Tibial nerve (tissue), 4 donors: ENCODE data around the gene MAGEB3. TPM values are rescaled to one million over a fixed set of nuclear protein-coding genes. Genes with fewer than 3 reads are reported as not detected.

Experiments used
- DNase-seq, 2 donors: peaks; one replicate each; pipeline ENCODE4 v3.0.0-alpha.2; 2019; ENCODE audit warnings: low spot score in 2 of 2
- H3K27ac ChIP-seq, 4 donors: fragments of 200-600 bp; sonication (generic) in 3 of 4; one replicate each; pipeline ENCODE4 v1.5.1; 2017 to 2019; ENCODE audit warnings: mild to moderate bottlenecking in 1 of 4
- H3K27me3 ChIP-seq, 2 donors: fragments of 200-600 bp; sonication (generic) in 1 of 2; one replicate each; pipeline versions ENCODE4 v1.5.1 to v1.6.0; 2017 to 2019
- H3K36me3 ChIP-seq, 3 donors: fragments of 200-600 bp; sonication (generic); one replicate each; pipeline ENCODE4 v1.5.1; 2018 to 2019
- H3K4me1 ChIP-seq, 4 donors: fragments of 200-600 bp; sonication (generic) in 3 of 4; one replicate each; pipeline ENCODE4 v1.5.1; 2017 to 2019
- H3K4me3 ChIP-seq, 4 donors: fragments of 200-600 bp; sonication (generic) in 3 of 4; one replicate each; pipeline ENCODE4 v1.5.1; 2017 to 2019; ENCODE audit warnings: mild to moderate bottlenecking in 1 of 4, moderate library complexity in 1 of 4
- H3K9me3 ChIP-seq, 4 donors: fragments of 200-600 bp; sonication (generic) in 3 of 4; one replicate each; pipeline ENCODE4 v1.5.1; 2017 to 2019
- CTCF ChIP-seq, 5 experiments: fragments of 200-600 bp in 3 of 5; fragments of 450-650 bp in 2 of 5; sonication (generic) in 3 of 5; IDR thresholded peaks; one replicate each; pipeline ENCODE4 v1.5.1; 2016 to 2019; ENCODE audit warnings: antibody characterized with exemption in 5 of 5, mild to moderate bottlenecking in 3 of 5, moderate library complexity in 2 of 5
- EP300 ChIP-seq, 2 donors: sonication (generic); formaldehyde crosslinking; IDR thresholded peaks; one replicate each; pipeline ENCODE4 v1.6.1; 2017; ENCODE audit warnings: antibody characterized with exemption in 2 of 2, mild to moderate bottlenecking in 1 of 2
- POLR2A ChIP-seq, 2 donors: fragments of 450-650 bp; IDR thresholded peaks; one replicate each; pipeline ENCODE4 v1.6.1; 2017; ENCODE audit warnings: antibody characterized with exemption in 2 of 2, mild to moderate bottlenecking in 2 of 2, moderate library complexity in 2 of 2
- WGBS, 2 donors: methylation state at CpG; one replicate each; pipeline ENCODE4 v1.1.5; 2018; 5-methylcytosine and 5-hydroxymethylcytosine counted together
- total RNA-seq, 4 donors: library from RNA; depleted of rRNA; stranded (reverse); fragments of >200 nt; gene quantifications; one replicate each; pipeline ENCODE4 v1.1.0, GENCODE V29; 2016

The MAGEB3 gene
- total RNA-seq, 4 donors from 2014 or later = not detected

DNA sequence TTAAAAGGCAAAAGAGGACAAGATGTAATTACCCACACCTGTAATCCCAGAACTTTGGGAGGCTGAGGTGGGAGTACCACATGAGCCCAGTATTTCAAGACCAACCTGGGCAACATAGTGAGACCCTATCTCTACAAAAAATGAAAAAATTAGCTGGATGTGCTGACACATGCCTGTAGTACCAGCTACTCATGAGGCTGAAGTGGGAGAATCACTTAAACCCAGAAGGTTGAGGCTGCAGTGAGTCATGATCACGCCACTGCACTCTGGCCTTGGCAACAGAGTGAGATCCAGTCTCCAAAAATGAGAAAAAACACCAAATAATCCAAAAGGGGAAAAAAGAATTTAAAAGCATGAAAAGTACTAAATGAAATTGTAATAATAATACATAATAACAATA is 47.9 kb downstream of the MAGEB3 start:
- TF ChIP-seq EP300 (IDR thresholded peaks at IDR 0.05) = no peak
- no peak for TF ChIP-seq CTCF (IDR thresholded peaks at IDR 0.05)
- TF ChIP-seq POLR2A (IDR thresholded peaks at IDR 0.05) = no peak
- Histone ChIP-seq H3K36me3 (no peaks in the 10 kb centered on the region), H3K9me3 (no peaks in the 10 kb centered on the region), H3K27me3 (no peaks in the 10 kb centered on the region), H3K27ac (no peak overlapping the region), H3K4me1 (no peaks in the 10 kb centered on the region), H3K4me3 (no peak overlapping the region)
- WGBS, 2 donors = 53 to 87% methylated on average over 1 of the region's 1 CpG
- DNase-seq = no peak

DNA sequence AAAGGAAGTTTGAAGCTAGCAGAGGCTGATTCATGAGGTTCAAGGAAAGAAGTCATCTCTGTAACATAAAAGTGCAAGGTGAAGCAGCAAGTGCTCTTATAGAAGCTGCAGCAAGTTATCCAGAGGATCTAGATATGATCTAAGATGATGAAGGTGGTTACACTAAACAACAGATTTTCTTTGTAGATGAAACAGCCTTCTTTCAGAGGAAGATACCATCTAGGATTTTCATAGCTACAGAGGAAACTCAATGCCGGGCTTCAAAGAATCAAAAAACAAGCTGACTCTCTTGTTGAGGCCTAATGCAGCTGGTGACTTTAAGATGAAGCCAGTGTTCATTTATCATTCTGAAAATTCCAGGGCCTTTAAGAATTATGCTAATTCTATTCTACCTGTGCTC is 50.0 kb downstream of the MAGEB3 start:
- WGBS, 2 donors = 92 to 94% methylated on average over 1 of the region's 1 CpG
- Histone ChIP-seq H3K9me3 (no peaks in the 10 kb centered on the region), H3K27me3 (no peaks in the 10 kb centered on the region)

GRCh38 chrX:30282527-30282926 is 52.1 kb downstream of the MAGEB3 start:
- Histone ChIP-seq H3K4me3 (no peak overlapping the region), H3K4me1 (peaks cover 0 to 3% (median 0%) of the 10 kb centered on the region in 4 donors), H3K27ac (no peak overlapping the region), H3K27me3 (no peaks in the 10 kb centered on the region), H3K9me3 (no peaks in the 10 kb centered on the region), H3K36me3 (no peaks in the 10 kb centered on the region)
- TF ChIP-seq POLR2A (IDR thresholded peaks at IDR 0.05) (no peak), CTCF (IDR thresholded peaks at IDR 0.05) (no peak), EP300 (IDR thresholded peaks at IDR 0.05) (no peak)
- DNase-seq = no peak

More for the DNA sequence above, 50.0 kb downstream of the MAGEB3 start:
- Histone ChIP-seq H3K27ac (no peak overlapping the region), H3K4me1 (peaks cover 0 to 3% (median 0%) of the 10 kb centered on the region in 4 donors), H3K36me3 (no peaks in the 10 kb centered on the region), H3K4me3 (no peak overlapping the region)
- TF ChIP-seq CTCF (IDR thresholded peaks at IDR 0.05) (no peak), POLR2A (IDR thresholded peaks at IDR 0.05) (no peak), EP300 (IDR thresholded peaks at IDR 0.05) (no peak)
- no peak for DNase-seq

DNA sequence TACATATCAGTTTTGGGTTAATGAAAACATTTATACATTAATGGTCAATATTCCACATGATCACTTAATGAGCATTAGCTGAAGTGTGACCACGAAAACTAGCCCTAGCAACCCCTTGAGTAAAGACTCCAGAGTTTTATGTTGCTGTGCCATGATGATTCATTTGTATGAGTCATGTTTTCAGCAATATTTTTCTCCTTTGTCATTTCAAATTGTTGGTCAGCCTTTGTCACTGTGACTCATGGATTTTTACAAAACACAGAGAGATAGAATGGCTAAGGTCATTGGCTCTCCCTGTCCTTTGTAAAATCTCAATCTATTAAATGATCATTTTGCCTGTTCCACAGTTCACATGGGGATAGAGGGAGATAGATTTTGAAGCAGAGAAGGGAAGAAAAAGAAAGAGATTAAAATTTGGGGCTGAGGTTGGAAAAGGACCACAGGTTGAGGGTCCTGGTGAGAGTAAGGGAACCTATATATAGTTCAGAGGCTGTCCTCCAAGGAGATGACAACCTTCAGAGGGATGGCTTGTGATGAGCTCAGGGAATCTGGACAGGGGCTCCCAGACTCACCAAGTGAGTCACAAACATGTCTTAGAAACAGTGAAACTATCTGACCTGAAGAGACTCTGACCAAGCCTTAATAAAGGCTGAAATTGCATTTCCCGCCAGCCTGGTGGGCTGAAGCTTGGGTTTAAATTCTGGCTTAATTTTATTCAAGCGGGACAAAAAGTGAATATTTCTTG is 53.2 kb downstream of the MAGEB3 start:
- H3K27me3 ChIP-seq = no peaks in the 10 kb centered on the region
- no peaks in the 10 kb centered on the region for H3K9me3 ChIP-seq
- peak overlapping the region in 1 of 4 donors; percentile 11 for H3K27ac ChIP-seq
- no peak overlapping the region for H3K4me3 ChIP-seq
- no peaks in the 10 kb centered on the region for H3K36me3 ChIP-seq
- peaks cover 0 to 3% (median 0%) of the 10 kb centered on the region in 4 donors for H3K4me1 ChIP-seq
- TF ChIP-seq CTCF (IDR thresholded peaks at IDR 0.05) (no peak), POLR2A (IDR thresholded peaks at IDR 0.05) (no peak), EP300 (IDR thresholded peaks at IDR 0.05) (peak in 1 of 2 donors; percentile 6)
- 59 to 67% methylated on average over 3 of the region's 3 CpGs for WGBS, 2 donors
- no peak for DNase-seq

Other genes with a start within 250 kb of the MAGEB3 start
- not detected for gene MAGEB2, start 15.1 kb upstream of the MAGEB3 start, total RNA-seq
- gene MAGEB4, start 11.3 kb downstream of the MAGEB3 start, total RNA-seq = not detected
- gene MAGEB1, start 16.5 kb downstream of the MAGEB3 start, total RNA-seq = not detected
- 1 to 10 TPM in 2 of 4 donors, under 1 TPM in 1, not detected in 1; 0.22 to 3.3 (median 1.0) TPM for gene NR0B1, start 78.7 kb downstream of the MAGEB3 start, total RNA-seq